PC-3 (cell line): ENCODE results near the gene NCF4. TPM values are rescaled to one million over a fixed set of nuclear protein-coding genes. Genes with fewer than 3 reads are reported as not detected.
A peak's percentile ranks its signal among the peaks of the same experiment; 100 is the strongest.

Source experiments
- ATAC-seq: fragments of 200-7000 bp; cut with Tn5 transposase; 2 replicates; pipeline ENCODE4 v1.9.1; 2020; ENCODE audit warnings: mild to moderate bottlenecking, moderate library complexity
- BruUV-seq: library from RNA; stranded (reverse); fragments of 400-500 nt; replicated peaks from 2 replicates; lab custom pipeline; 2021; lab: Mats Ljungman, UMichigan
- CTCF ChIA-PET: fragments of 300-600 bp; sonication (Branson Sonifier 250); formaldehyde crosslinking; loops from one replicate; lab custom pipeline; 2022; ENCODE audit warnings: antibody characterized with exemption; lab: Charles Lee
- POLR2A ChIA-PET: fragments of 300-600 bp; sonication (Branson Sonifier 250); formaldehyde crosslinking; loops from one replicate; lab custom pipeline; 2022; ENCODE audit warnings: antibody characterized with exemption; ENCODE audit not compliant: unreplicated experiment; lab: Charles Lee
- DNase-seq: peaks from one replicate; pipeline ENCODE4 v3.0.0-alpha.2; 2015
- H2AFZ ChIP-seq: fragments of 300-600 bp; sonication (generic); 2 replicates; pipeline ENCODE4 v1.6.0; 2016; ENCODE audit warnings: antibody characterized with exemption, low read length
- H3F3A ChIP-seq: fragments of 300-600 bp; sonication (generic); one replicate; pipeline ENCODE4 v1.6.0; 2017; ENCODE audit warnings: antibody characterized with exemption, low read length, control low read depth, mild to moderate bottlenecking; ENCODE audit not compliant: unreplicated experiment
- H3K27ac ChIP-seq: fragments of 300-600 bp; sonication (generic); 2 replicates; pipeline ENCODE4 v1.5.1; 2016; ENCODE audit warnings: mild to moderate bottlenecking, low read length
- H3K27me3 ChIP-seq: fragments of 300-600 bp; sonication (generic); 2 replicates; pipeline ENCODE4 v1.6.1; 2016; ENCODE audit warnings: low read length, mixed read lengths
- H3K36me3 ChIP-seq: fragments of 300-600 bp; sonication (generic); 2 replicates; pipeline ENCODE4 v1.6.1; 2016; ENCODE audit warnings: low read depth, mixed run types, low read length, mixed read lengths
- H3K4me1 ChIP-seq: fragments of 300-600 bp; sonication (generic); 2 replicates; pipeline ENCODE4 v1.5.1; 2016; ENCODE audit warnings: low read length; ENCODE audit not compliant: insufficient read depth
- H3K4me2 ChIP-seq: fragments of 300-600 bp; sonication (generic); 2 replicates; pipeline ENCODE4 v1.6.0; 2016; ENCODE audit warnings: low read length
- H3K4me3 ChIP-seq: fragments of 300-600 bp; sonication (generic); 2 replicates; pipeline ENCODE4 v1.5.1; 2016; ENCODE audit warnings: mild to moderate bottlenecking, low read length, mixed read lengths
- H3K79me2 ChIP-seq: fragments of 300-600 bp; sonication (generic); 2 replicates; pipeline ENCODE4 v1.6.1; 2017; ENCODE audit warnings: low read length, mixed read lengths
- H3K9ac ChIP-seq: fragments of 300-600 bp; sonication (generic); 2 replicates; pipeline ENCODE4 v1.6.0; 2016; ENCODE audit warnings: mild to moderate bottlenecking, low read length
- H3K9me2 ChIP-seq: fragments of 300-600 bp; sonication (generic); replicated peaks from 2 replicates; pipeline ENCODE4 v1.6.1; 2016; ENCODE audit warnings: mixed run types, low read length, mixed read lengths
- H3K9me3 ChIP-seq: fragments of 300-600 bp; sonication (generic); 2 replicates; pipeline ENCODE4 v1.6.1; 2016; ENCODE audit warnings: low read length, mixed read lengths
- H4K20me1 ChIP-seq: fragments of 300-600 bp; sonication (generic); 2 replicates; pipeline ENCODE4 v1.6.1; 2016; ENCODE audit warnings: low read length, mixed read lengths
- CTCF ChIP-seq: fragments of 300-600 bp; sonication (generic); conservative IDR thresholded peaks from 2 replicates; pipeline ENCODE4 v1.5.1; 2017; ENCODE audit warnings: antibody characterized with exemption, low read depth, mild to moderate bottlenecking, low read length
- EZH2 ChIP-seq: fragments of 300-600 bp; sonication (generic); IDR thresholded peaks from one replicate; pipeline ENCODE4 v1.6.1; 2017; ENCODE audit warnings: antibody characterized with exemption, mild to moderate bottlenecking, low read length; ENCODE audit not compliant: unreplicated experiment
- EZH2phosphoT487 ChIP-seq: fragments of 300-600 bp; sonication (generic); IDR thresholded peaks from 2 replicates; pipeline ENCODE4 v1.6.1; 2018; ENCODE audit warnings: mild to moderate bottlenecking, antibody characterized with exemption, low read length, borderline replicate concordance
- intact Hi-C: fragments of 100-400 bp; cut with micrococcal nuclease; formaldehyde crosslinking; loops from 2 replicates; pipeline ENCODE4 v1.9.0; 2023
- total RNA-seq: library from RNA; depleted of rRNA; stranded (reverse); fragments of >200 nt; gene quantifications from 2 replicates; pipeline ENCODE4 v1.2.3, GENCODE V29; 2014

Gene NCF4
- total RNA-seq, 1 experiment from 2014 or later: 0.47 TPM

DNA sequence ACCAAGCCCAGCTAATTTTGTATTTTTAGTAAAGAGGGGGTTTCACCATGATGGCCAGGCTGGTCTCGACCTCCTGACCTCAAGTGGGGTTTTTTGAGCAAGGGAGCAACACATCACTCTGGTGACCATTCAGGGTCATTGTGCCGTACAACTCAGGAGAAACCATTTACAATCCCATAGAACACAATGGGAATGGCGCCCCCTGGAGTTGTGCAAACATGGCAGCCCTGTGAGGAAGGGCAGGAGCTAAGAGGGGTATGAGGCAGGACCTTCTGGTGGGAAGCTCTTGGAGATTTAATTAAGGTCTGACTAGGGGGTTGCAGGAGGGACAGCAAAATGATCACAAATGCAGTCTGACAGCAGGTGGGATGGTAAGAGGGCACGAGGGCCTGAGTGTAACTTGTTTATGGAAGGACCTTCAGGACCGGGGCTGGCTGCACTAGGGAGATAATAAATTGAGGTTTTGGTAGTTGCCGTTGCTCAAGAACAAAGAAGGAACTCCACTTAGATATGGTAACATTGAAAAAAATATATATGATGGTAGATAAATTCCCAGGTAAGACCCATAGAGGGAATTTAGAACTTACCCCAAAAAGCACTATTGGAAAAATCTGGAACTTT lies 43.6 kb downstream of the NCF4 start:
- no peak overlapping the region for H2AFZ ChIP-seq
- H3K27ac ChIP-seq: no peak overlapping the region
- CTCF ChIA-PET: no interaction called here
- TF ChIP-seq EZH2 (no peak), CTCF (peak; percentile 30; the same call in 1 of the 2 replicates)
- intact Hi-C loops: no loop called here
- no peaks in the 10 kb centered on the region for H3F3A ChIP-seq
- no peaks in the 10 kb centered on the region for H4K20me1 ChIP-seq
- POLR2A ChIA-PET: no interaction called here
- peaks cover 32% of the 10 kb centered on the region for H3K27me3 ChIP-seq
- no peaks in the 10 kb centered on the region for H3K9me3 ChIP-seq
- DNase-seq (no peak), ATAC-seq (no peak)
- BruUV-seq: no TSS peak
- no peaks in the 10 kb centered on the region for H3K9me2 ChIP-seq
- H3K4me3 ChIP-seq: no peak overlapping the region
- H3K4me2 ChIP-seq: no peak overlapping the region
- no peaks in the 10 kb centered on the region for H3K36me3 ChIP-seq
- no peaks in the 10 kb centered on the region for H3K4me1 ChIP-seq
- no peak overlapping the region for H3K9ac ChIP-seq
- H3K79me2 ChIP-seq: no peaks in the 10 kb centered on the region

- no peak overlapping the region for H3K9ac ChIP-seq
- H3F3A ChIP-seq: no peaks in the 10 kb centered on the region
- TF ChIP-seq EZH2: no peak
- TF ChIP-seq CTCF: no peak
- TF ChIP-seq EZH2phosphoT487: no peak
- no peak overlapping the region for H3K27ac ChIP-seq
- no peaks in the 10 kb centered on the region for H4K20me1 ChIP-seq
- BruUV-seq: no TSS peak
- no peak for ATAC-seq
- intact Hi-C loops: no loop called here
- no peak overlapping the region for H3K4me3 ChIP-seq
- peaks cover 19% of the 10 kb centered on the region for H3K27me3 ChIP-seq
- no peak for DNase-seq
- no peak overlapping the region for H3K4me2 ChIP-seq
- H3K9me3 ChIP-seq: no peaks in the 10 kb centered on the region
- H3K4me1 ChIP-seq: no peaks in the 10 kb centered on the region
- no peak overlapping the region for H2AFZ ChIP-seq
- ChIA-PET POLR2A (no interaction called here), CTCF (interaction anchor here (0.7 kb wide), 1 partner anchor 209 kb away, joined by 5 read pairs; no protein-coding TSS in a partner anchor)
- no peaks in the 10 kb centered on the region for H3K9me2 ChIP-seq
- no peaks in the 10 kb centered on the region for H3K79me2 ChIP-seq
- no peaks in the 10 kb centered on the region for H3K36me3 ChIP-seq
Observed at GRCh38 chr22:36907253-36908195, 46.7 kb downstream of the NCF4 start.
